HG03045 (cell line): ENCODE measurements around the gene SERPINA9.

ENCODE experiments used
- ATAC-seq: cut with Tn5 transposase; IDR thresholded peaks from one replicate; pipeline ENCODE4 v1.9.1; 2021; ENCODE audit warnings: mild to moderate bottlenecking, moderate library complexity; ENCODE audit not compliant: unreplicated experiment

The SERPINA9 gene

DNA sequence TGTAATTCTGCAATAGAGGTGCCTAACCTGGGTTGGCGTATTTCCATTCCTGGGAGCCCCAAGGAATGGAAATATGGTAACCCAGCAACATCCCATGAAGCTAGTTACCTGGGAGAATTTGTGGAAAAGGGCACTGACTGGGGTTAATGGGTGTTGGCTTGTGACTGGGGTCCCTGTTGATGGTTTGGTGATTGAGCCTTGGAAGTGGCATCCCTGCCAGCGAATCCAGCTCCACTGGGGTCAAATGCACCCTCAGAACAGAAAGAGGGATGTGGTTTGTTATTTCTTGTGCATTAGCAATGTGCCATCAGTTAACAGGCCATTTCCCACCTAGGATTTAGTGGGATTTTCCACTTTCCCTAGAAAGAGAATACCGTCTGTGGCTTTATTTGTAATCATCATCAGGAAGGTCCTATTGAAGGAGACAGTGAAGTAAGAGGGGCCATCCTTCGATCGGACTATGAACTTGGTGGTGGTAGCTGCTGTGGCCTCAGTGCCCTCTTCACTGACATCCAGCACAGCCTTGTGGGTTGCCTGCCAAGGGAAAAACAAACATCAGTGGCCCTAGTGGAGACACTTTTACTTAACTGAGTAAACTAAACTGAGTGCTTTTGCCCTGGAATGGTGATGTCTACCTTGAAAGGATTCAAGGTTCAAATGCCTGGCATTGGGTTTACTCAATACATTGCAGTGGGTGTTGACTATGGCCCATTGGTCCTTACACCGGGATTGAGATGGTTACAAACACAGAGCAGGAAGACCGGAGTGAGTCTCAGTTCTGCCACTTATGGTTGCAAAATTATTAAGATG lies 13.0 kb downstream of the SERPINA9 start:
- no peak for ATAC-seq

DNA sequence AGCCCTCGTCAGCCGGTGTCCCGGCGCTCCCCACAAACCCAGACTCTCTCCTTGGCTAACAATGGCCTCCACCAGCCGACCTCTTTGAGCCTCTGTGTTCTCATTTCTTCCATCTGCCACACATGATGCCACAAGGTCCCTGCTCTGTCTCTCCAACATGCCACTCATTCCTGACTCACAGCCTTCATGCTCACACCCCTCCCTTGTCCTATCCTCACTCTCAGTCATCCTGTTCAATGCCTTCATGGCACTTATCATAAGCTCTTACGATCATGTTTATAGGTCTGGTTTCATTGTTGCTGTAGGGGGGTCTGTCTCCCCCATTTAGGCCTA lies 13.8 kb downstream of the SERPINA9 start:
- no peak for ATAC-seq

DNA sequence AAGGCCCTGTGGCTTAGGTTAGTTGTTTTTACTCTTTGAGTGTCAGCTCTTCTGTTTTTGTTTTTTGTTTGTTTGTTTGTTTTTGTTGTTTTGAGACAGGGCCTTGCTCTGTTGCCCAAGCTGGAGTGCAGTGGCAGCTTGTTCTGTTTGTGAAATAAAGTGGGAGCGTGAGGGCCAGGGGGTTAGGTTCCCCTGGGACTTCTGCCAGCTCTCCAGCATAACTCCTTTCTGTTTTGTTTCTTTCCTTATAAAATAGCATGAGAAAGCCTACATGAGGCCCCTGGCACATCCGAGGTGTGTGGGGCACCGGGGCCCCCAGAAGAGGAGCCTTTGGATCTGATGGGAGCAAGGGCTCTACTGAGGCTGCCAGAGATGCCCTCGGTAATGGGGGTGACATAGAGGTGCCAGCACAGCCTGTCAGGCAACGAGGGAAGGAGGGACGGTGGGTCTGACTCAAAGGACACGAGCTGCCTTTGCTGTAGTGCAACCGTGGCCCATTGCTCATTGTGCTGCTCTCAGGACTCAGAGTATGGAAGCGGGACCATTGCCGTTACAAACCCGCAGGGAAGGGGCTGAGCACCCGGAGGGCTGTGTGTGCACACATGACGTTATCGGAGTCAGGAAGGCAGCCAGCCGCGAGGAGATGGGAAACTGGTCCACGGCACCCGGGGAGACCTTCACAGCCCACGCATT lies 14.3 kb downstream of the SERPINA9 start:
- ATAC-seq: no peak

DNA sequence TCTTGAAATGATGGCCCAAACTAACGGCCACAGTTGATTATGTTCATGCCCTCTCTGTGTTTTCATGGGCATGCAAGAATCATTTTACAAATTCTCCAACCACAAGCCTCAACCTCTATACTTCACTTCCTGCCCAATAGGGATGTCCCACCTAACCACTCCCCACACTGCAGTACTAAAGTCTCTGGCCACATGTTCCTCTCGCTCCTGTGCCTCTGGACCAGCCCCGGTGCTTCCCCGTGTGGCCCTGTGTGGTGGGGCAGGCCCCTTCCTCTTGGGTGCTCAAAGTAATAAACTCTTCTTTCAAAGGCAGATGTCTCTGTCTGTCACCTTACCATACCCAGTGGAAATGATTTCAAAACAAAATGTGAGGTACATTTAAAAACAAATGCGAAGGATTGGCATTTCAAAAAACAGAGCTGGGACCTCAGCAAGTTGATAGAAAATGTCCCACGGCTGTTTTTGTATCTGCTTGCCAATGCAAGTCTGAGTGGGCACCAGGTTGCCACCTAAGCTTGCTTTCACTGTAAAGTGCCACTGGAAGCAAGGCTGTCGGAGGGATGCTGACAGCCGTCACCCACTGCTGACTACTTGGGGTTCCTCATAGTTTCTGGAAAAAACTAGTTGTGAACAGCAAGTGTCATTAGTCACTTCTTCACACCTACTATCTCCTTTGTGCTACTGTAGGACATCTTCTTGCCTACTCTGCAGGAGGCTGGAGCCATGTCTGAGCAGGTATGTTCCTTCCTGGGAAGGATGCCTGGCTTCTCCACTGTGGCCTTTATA lies 15.2 kb downstream of the SERPINA9 start:
- no peak for ATAC-seq

DNA sequence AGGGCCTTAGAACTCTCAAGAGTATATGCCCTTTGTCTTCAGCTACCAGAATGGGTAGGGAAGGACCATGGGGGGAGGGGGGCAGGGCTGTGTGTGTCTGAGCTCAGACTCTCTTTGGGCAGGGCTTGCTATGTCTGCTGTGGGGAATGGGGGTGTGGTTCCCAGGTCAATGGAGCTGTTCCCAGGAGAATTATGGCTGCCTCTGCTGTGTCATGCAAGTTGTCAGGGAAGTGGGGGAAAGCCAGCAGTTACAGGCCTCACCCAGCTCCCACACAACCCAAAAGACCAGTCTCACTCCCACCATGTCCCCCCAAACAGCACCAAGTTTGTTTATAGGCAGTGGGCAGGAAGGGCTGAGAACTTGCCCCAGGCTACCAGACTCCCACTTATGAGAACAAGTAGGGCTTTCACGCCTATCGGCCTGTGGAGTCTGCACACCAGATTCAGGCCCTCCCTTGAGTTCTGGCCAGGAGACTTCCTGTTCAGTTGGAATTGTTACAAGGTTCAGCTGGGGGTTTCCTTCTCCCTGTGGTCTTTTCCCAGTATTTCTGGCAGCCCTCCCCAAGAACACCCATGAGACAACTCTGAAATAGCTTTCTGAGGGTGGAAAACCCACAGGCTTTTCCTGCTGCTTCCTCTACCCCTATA lies 17.3 kb downstream of the SERPINA9 start:
- ATAC-seq: no peak

DNA sequence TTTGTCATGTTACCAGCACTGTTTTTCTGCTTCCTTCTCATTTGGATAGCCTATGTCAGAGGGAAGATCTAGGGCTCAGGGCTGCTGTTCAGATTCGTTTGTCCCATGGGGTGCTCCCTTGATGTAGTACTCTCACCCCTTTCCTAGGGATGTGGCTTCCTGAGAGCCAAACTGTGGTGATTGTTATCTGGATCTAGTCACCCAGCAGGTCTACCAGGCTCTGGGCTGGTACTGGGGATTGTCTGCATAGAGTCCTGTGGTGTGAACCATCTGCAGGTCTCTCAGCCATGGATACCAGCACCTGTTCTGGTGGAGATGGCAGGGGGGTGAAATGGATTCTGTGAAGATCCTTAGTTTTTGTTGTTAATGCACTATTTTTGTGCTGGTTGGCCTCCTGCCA lies 17.9 kb downstream of the SERPINA9 start:
- no peak for ATAC-seq

DNA sequence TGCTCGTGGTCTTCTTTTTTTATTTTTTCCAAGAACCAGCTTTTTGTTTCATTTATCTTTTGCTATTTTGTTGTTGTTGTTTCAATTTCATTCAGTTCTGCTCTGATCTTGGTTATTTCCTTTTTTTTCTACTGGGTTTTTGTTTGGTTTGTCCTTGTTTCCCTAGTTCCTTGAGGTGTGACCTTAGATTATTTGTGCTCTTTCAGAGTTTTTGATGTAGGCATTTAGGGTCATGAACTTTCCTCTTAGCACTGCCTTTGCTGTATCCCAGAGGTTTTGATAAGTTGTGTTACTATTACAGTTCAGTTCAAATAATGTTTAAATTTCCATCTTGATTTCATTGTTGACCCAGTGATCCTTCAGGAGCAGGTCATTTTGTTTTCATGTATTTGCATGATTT lies 20.1 kb downstream of the SERPINA9 start:
- ATAC-seq: no peak

DNA sequence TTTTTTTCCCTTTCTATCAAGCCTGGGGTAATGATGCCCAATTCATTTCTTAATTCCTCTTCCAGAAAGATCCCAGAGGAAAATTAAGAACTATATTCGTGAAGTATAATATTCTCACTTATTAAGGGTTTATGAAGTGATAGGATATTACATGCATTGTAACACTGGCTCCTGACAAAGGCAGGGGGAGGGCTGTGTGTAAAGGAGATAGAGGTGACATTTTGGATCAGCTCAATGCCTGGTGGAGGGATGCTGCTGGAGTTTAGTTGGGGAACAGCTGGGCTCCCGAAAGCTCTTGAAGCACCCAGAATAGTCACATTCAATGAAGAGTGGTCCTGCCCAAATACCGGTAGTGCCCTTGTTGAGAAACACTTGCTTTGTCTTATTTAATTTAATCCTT lies 24.2 kb downstream of the SERPINA9 start:
- no peak for ATAC-seq

DNA sequence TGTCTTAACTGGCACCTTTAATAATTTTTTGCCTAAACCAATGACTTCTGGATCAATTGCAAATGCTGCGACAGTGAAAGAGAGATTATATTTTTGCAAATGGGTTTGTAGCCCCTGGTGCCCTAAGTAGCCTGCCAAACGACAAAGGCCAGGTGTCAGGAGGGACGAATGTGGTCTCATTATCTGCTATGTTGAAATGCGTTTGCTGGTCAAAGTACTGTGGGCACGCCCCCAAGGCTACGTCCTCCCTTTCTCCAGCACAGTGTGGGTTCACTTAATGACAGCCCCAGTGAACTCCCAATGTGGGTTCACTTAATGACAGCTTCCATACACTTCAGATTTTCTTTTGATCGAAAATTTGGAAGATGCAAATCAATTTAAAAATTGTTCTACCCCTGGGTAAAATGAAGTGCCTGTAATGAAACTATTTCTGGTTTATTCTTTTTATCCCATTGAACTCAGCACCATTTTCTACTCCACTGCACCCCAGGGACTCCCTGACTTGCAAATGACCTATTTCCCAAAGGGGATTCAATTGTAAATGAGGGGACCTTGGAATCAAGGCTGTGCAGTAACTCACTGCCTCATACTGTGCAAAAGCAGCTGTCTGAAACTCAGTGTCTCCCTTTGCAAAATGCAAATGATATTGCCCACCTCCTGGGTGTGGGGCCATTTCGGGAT lies 24.8 kb downstream of the SERPINA9 start:
- no peak for ATAC-seq

DNA sequence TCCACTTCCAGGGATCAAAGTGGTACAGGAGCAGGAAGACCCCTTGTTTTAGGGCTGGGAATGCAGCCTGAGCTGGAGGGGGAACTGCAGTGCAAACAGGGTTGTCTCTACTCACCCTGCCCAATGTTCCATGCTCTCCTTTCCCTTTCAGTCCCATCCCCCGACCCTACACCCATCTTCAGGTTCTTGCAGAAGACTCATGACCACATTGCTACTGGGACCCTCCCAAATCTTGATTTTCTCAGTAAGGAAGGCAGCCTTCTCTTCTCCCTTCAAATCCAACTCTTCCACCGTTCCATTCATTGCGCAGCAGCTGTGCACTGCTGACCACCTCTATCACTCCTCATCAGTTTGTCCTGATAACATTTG lies 25.3 kb downstream of the SERPINA9 start:
- no peak for ATAC-seq

DNA sequence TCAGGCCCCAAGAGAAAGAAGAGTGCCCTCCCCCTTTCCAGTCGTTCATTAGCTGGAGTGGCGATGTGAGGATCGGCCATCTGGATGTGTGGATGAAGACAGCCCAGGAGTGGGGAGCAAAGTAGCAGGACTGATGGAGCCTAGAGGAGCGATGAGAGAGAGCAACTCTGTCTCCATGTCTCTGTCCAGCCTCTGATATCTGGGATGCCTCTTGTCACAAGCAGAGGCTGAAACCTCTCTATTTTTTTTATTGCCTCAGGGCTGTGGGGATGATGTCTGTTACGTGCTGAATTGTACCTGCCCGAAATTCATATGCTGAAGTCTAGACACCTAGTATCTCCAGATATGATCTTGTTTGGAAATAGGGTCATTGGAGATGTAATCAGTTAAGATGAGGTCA lies 26.1 kb downstream of the SERPINA9 start:
- no peak for ATAC-seq

DNA sequence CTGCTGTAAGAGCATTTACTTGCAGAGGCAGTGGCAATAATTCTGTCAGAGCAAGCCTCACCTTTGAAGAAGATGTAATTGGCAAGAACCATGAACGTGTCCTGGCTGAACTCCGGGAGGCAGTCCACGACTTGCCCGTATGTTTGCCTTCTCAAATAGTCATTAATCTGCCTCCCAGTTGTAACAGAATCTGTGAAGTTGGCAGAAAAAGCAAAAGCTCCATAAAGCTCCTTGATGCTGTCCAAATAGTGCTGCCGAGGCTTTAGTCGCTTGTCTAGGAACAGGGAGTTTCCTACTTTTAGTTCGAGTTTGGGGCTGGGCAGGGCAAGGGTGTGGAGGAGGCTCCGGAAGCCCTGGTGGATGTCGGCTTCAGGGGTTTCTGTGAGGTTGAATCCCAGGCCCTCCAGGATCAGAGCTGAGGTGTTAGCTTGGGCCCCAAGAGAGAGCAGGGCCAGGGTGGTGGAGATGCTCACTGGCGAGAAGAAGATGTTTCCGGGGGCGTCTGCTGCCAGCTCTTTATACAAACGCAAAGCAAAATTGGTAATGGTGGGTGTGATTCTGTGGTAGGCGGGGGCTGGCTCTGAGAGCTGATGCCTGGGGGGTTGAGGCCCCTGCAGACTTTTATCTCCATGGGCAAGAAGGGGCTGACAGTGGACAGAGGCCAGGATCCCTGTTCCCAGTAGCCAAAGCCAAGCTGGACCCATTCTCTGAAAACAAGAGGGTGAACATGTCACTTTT lies 27.8 kb downstream of the SERPINA9 start:
- no peak for ATAC-seq

DNA sequence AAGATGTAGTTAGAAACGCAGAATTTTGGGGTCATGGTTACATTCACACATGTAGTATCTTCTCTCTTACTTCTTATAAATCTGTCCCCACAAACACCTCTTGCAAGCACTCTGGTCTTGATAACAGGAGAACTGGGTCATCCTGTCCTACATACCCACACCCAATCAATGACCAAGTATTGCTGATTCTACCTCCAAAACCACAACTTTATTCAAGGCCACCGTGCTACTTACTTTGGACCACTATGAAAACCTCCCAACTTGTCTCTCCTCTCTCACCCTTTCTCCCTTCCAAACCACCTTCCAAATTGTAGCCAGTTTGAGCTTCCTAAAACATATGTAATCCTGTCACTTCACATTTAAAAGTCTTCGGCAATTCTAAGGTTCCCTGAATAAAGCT lies 28.8 kb downstream of the SERPINA9 start:
- ATAC-seq: no peak

DNA sequence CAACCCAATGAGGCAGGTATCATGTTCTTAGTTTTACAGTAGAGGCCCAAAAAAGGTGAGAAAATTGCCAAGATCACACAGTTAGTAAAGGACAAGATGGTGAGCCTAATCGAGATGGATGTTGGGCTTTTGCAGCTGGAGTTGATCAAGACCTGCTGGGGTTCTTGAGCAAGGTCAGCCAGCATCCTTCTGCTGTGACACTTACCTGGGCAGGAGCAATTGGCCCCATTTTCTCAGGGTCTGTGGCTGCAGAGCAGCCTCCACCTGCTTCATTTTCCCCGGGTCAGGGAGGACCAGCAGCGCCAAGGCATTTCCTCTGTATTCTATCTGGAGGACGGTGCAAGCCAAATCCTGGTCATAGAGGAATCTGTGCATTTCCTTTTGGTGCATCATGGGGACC lies 29.9 kb downstream of the SERPINA9 start:
- no peak for ATAC-seq

DNA sequence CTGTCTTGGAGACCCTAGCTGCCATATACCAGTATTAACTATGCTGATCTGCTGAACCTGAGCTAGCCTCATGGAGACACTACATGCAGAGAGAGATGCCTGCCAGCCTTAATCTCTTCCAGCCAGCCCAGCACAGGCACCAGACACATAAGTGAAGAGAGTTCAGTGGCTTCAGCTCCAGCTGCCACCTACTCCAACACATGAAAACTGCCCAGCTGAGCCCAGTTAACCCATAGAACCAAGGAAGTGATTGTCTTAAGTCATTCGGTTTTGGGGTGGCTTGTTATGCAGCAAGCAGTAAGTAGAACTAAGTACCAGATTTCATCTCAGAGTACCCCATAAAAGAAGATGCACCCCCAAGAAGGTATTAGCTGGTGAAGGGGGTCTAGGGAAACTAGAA lies 31.0 kb downstream of the SERPINA9 start:
- no peak for ATAC-seq

DNA sequence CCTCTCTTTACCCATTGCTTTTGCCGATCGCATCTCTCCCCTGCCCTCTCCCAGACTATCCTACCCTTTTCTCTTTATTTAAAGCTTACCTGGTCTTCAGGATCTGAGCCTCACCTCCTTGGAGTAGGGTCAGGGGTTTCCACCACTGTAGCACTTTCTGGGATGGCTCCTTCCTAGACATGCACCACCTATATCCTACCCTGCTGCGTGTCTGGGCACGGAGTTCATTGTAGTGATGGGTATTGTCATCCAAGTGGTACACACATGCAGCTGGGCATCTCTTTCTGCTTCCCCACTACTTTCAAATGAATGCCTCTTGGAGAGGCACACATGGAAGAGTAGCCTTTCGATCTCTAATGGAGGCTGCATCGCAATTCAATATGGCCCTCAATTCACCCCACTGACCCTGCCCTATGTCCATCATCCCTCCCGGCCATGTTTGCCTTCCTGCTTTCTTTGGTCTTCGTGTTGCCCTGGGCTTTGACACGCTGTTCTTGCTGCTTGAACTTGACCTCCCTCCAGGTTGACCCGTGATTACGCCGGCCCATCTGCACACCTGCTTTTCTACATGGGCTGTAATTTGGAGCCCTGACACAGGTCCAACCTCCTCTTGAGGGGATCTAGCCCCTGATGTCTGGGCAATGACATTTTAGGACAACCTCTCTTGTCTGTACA lies 34.3 kb downstream of the SERPINA9 start:
- ATAC-seq: no peak

DNA sequence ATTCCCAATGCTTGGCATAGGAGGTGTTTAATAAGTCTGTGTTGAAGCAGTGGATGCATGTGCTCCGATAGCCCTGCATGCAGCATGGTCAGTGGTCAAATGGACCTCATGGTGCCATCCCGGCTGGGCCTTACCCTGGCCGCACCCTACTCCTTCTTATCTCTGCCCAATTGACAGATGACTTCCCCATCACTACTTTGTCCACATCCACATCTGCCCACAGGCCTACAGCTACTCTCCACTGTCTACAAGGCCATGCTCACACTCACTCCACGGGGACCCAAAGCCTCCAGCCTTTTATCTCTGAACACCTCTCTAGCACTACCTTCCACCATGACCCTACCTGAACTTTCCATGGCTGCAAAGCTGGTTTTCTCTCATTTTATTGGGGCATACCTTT lies 34.9 kb downstream of the SERPINA9 start:
- ATAC-seq: no peak

DNA sequence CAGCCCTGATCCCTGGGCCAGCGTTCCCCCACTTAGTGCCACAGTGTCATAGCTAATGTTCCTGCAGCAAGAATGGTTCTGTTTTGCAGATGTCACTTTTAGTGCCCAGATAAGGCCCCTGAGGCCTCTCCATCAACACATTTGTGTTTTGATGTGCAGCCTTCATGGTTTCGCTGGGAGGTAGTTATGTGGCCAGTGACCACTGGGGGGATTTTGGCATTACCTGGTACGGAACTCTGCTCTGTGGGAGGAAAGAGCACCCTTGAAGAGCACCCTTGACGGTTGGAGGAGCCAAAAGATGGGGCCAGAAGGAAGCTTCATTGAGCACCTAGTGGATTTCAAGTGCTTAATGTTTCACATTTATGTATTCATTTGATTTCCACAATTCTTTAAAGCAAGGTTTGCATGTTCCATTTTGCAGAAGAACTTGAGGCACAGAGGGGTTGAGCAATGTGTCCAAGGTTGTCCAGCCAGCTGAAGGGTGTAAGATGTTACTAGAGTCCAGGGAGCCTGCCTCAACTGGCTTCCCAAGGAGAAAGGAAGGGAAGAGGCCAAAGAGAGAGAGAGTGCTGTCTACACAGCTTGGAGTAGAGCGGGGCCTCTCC lies 36.4 kb downstream of the SERPINA9 start:
- ATAC-seq: no peak

DNA sequence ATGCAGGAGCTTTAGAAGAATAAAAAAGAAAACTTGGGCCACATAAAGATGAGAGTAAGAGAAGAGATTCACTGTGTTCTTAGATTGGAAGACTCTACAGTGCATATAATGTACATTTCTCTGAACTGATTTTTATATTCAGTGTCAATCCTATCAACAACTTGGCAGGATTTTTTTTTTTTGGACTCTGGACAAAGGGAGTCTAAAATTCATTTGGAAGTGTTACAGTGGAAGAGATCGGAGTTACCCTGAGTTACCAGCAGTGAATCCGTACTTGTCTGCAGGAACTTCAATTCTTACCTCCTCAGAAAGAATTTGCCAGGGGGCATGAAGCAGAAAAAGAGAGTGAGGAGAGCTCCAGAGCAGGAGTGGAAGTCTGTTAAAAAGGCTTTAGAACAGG lies 47.4 kb downstream of the SERPINA9 start:
- no peak for ATAC-seq
